SK-N-MC (cell line): ENCODE data around the gene SYNE1.

ENCODE experiments used
- EZH2 ChIP-seq: fragments of 200-600 bp; sonication (generic); IDR thresholded peaks from one replicate; pipeline ENCODE4 v1.6.1; 2017; ENCODE audit warnings: antibody characterized with exemption
- POLR2AphosphoS5 ChIP-seq: IDR thresholded peaks from 2 replicates; pipeline ENCODE4 v1.6.1; 2012; ENCODE audit warnings: mild to moderate bottlenecking, low read depth, low read length, borderline replicate concordance

GRCh38 chr6:152472325-152472724, 164.8 kb downstream of the SYNE1 start:
- TF ChIP-seq EZH2 = no peak
- TF ChIP-seq POLR2AphosphoS5 = no peak
